ENCODE results near the gene ZC3HAV1. TPM values are rescaled to one million over a fixed set of nuclear protein-coding genes. Genes with fewer than 3 reads are reported as not detected.

The ZC3HAV1 gene
- total and polyA plus RNA-seq, 2 of the 4 experiments (the other 2 are of a cell fraction), result 9.9 to 22.4 TPM

DNA sequence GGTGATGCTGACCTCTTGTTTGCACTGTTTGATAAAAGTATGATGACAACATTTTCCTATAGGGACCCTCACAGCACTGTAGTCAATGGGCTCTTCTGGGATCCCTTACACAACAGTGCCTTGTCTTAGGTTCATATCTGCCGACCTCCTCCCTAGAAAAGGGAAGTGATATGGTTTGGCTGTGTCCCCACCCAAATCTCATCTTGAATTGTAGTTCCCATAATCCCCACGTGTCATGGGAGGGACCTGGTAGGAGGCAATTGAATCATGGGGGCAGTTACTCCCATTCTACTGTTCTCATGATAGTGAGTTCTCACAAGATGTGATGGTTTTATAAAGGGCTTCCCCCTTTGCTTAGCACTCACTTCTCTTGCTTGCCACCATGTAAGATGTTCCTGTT is 23.1 kb downstream of the ZC3HAV1 start:
- Histone ChIP-seq H3K14ac (replicated peaks; ENCODE audit: low read depth, low read length) (no peak overlapping the region), H4K8ac (ENCODE audit: low read depth in 2 of 2, low read length in 2 of 2) (no peak overlapping the region), H3K36me3 (ENCODE audit: control insufficient read depth, insufficient read depth, low read length) (peaks cover 16% of the 10 kb centered on the region), H4K91ac (ENCODE audit: insufficient read depth, low read depth, low read length) (no peak overlapping the region), H2BK120ac (ENCODE audit: low read depth, low read length) (no peak overlapping the region), H3K79me1 (ENCODE audit: low read depth in 1 of 2, low read length in 2 of 2) (peaks cover 2 to 6% of the 10 kb centered on the region in 2 experiments; a peak in 3 of 4 replicates), H2AFZ (replicated peaks; ENCODE audit: low read length, poor library complexity) (no peak overlapping the region), H3K9ac (ENCODE audit: low read depth, low read length) (no peak overlapping the region), H3K4me3 (ENCODE audit: insufficient read depth, low read depth, low read length) (no peak overlapping the region), H3K18ac (ENCODE audit: low read depth, low read length) (no peak overlapping the region), H3K9me3 (ENCODE audit: control insufficient read depth, insufficient read depth, low read length) (no peaks in the 10 kb centered on the region), H3K27ac (ENCODE audit: insufficient read depth, low read length) (no peak overlapping the region), H3K27me3 (ENCODE audit: control insufficient read depth, insufficient read depth, low read length) (no peaks in the 10 kb centered on the region), H3K4ac (ENCODE audit: low read depth, low read length) (no peak overlapping the region), H3K4me1 (ENCODE audit: control insufficient read depth, insufficient read depth, low read length) (no peaks in the 10 kb centered on the region), H3K56ac (ENCODE audit: extremely low read depth, insufficient read depth, low read length) (no peak overlapping the region), H2BK20ac (ENCODE audit: low read depth, low read length) (no peak overlapping the region), H4K20me1 (ENCODE audit: insufficient read depth, low read length) (peaks cover 3% of the 10 kb centered on the region; the same call in 1 of the 2 replicates), H4K5ac (ENCODE audit: low read depth, low read length) (no peak overlapping the region), H2BK5ac (ENCODE audit: low read depth, low read length, poor library complexity, severe bottlenecking) (no peak overlapping the region), H2AK5ac (ENCODE audit: low read depth, low read length) (no peak overlapping the region), H2AK9ac (replicated peaks; ENCODE audit: low read depth, low read length, poor library complexity) (no peak overlapping the region), H3K9me1 (ENCODE audit: insufficient read depth, low read length) (peaks cover under 1% of the 10 kb centered on the region; the same call in 1 of the 2 replicates), H3K23ac (ENCODE audit: low read depth, low read length) (no peak overlapping the region), H2BK15ac (ENCODE audit: low read depth, low read length) (no peak overlapping the region), H3K4me2 (ENCODE audit: low read depth, low read length) (no peak overlapping the region)
- intact Hi-C loops (cut with micrococcal nuclease), result no loop called here
- no TSS peak for BruUV-seq (replicated peaks)
- in situ Hi-C loops (cut with MboI; ENCODE audit: low sequenced_read_pairs), result no loop called here
- DNase-seq (no peak), ATAC-seq (ENCODE audit: low read depth) (no peak)
- dilution Hi-C loops (cut with HindIII; ENCODE audit: low sequenced_read_pairs, unreplicated experiment), result no loop called here
- WGBS, 2 experiments (ENCODE audit: extremely low coverage in 2 of 2, insufficient read length in 1 of 2), result no CpG with 5 or more reads among the region's 2 CpGs
- ChIA-PET POLR2A (ENCODE audit: unreplicated experiment) (no interaction called here), CTCF (no interaction called here)
- TF ChIP-seq POLR2A (IDR thresholded peaks at IDR 0.05; ENCODE audit: low read depth, low read length) (no peak), FOS (IDR thresholded peaks at IDR 0.05; ENCODE audit: low read depth, low read length) (no peak), RFX5 (IDR thresholded peaks at IDR 0.05; ENCODE audit: low read depth, low read length) (no peak)
- TF ChIP-seq, protein P1, sequence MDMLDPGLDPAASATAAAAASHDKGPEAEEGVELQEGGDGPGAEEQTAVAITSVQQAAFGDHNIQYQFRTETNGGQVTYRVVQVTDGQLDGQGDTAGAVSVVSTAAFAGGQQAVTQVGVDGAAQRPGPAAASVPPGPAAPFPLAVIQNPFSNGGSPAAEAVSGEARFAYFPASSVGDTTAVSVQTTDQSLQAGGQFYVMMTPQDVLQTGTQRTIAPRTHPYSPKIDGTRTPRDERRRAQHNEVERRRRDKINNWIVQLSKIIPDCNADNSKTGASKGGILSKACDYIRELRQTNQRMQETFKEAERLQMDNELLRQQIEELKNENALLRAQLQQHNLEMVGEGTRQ (IDR thresholded peaks at IDR 0.05; ENCODE audit: low read depth, low read length), result no peak
